Large intestine (tissue), 3 donors: ENCODE data around the gene PI16. TPM values are rescaled to one million over a fixed set of nuclear protein-coding genes. Genes with fewer than 3 reads are reported as not detected.

Source experiments
- DNase-seq, 2 donors: peaks; one replicate each; pipeline versions ENCODE4 v3.0.0 to v3.0.0-alpha.2; 2013
- H3K27ac ChIP-seq: one replicate; pipeline ENCODE4 v1.5.1; 2013; ENCODE audit warnings: low read length
- H3K27me3 ChIP-seq: 2 replicates; pipeline ENCODE4 v1.6.1; 2013; ENCODE audit warnings: low read length; ENCODE audit not compliant: control insufficient read depth, insufficient read depth
- H3K36me3 ChIP-seq: 2 replicates; pipeline ENCODE4 v1.6.1; 2013; ENCODE audit warnings: low read length; ENCODE audit not compliant: control insufficient read depth, insufficient read depth
- H3K4me1 ChIP-seq: one replicate; pipeline ENCODE4 v1.6.1; 2013; ENCODE audit warnings: low read length; ENCODE audit not compliant: control insufficient read depth, insufficient read depth
- H3K4me3 ChIP-seq: one replicate; pipeline ENCODE4 v1.5.1; 2013; ENCODE audit warnings: low read length
- H3K9me3 ChIP-seq: one replicate; pipeline ENCODE4 v1.6.1; 2013; ENCODE audit warnings: mild to moderate bottlenecking, low read depth, low read length, moderate library complexity; ENCODE audit not compliant: control insufficient read depth
- WGBS: methylation state at CpG from one replicate; pipeline ENCODE4 v1.1.5; 2013; ENCODE audit warnings: low lambda C conversion rate; ENCODE audit not compliant: insufficient coverage; 5-methylcytosine and 5-hydroxymethylcytosine counted together
- polyA plus RNA-seq: library from polyadenylated mRNA; unstranded; fragments of 120-200 nt; gene quantifications from one replicate; pipeline ENCODE4 v1.2.1, GENCODE V29; 2013

PI16 gene
- polyA plus RNA-seq, 1 donor, result 0.81 TPM

GRCh38 chr6:36999061-36999750, 44.7 kb downstream of the PI16 start:
- no peak for DNase-seq
- WGBS, result 100% methylated on average over 1 of the region's 15 CpGs
- H3K27me3 ChIP-seq, result peaks cover 4% of the 10 kb centered on the region
- no peaks in the 10 kb centered on the region for H3K9me3 ChIP-seq
- H3K36me3 ChIP-seq, result no peaks in the 10 kb centered on the region
- no peak overlapping the region for H3K27ac ChIP-seq
- no peaks in the 10 kb centered on the region for H3K4me1 ChIP-seq
- H3K4me3 ChIP-seq, result no peak overlapping the region

- peaks cover 3% of the 10 kb centered on the region for H3K27me3 ChIP-seq
- DNase-seq, result no peak
- H3K9me3 ChIP-seq, result no peaks in the 10 kb centered on the region
- no peak overlapping the region for H3K4me3 ChIP-seq
- no CpG with 5 or more reads among the region's 4 CpGs for WGBS
- no peak overlapping the region for H3K27ac ChIP-seq
- H3K36me3 ChIP-seq, result no peaks in the 10 kb centered on the region
- no peaks in the 10 kb centered on the region for H3K4me1 ChIP-seq
These were observed 45.2 kb downstream of the PI16 start for GRCh38 chr6:36999751-37000125.

- WGBS, result no CpG with 5 or more reads among the region's 11 CpGs
- no peak overlapping the region for H3K27ac ChIP-seq
These were observed 49.8 kb downstream of the PI16 start for GRCh38 chr6:37004044-37004980.

GRCh38 chr6:37005061-37005810, 50.7 kb downstream of the PI16 start, which contains the start of gene FGD2:
FGD2 (plus strand) TSS chr6:37005655; CDS start chr6:37005818, 163 bp downstream.
- WGBS, result no CpG with 5 or more reads among the region's 14 CpGs
- no peaks in the 10 kb centered on the region for H3K9me3 ChIP-seq
- no peaks in the 10 kb centered on the region for H3K27me3 ChIP-seq
- no peak for DNase-seq
- no peaks in the 10 kb centered on the region for H3K4me1 ChIP-seq
- no peak within 1 kb of the TSS for H3K27ac ChIP-seq
- H3K4me3 ChIP-seq, result peak within 1 kb of the TSS; percentile 30
- no peaks in the 10 kb centered on the region for H3K36me3 ChIP-seq

More at GRCh38 chr6:37004044-37004980, 49.8 kb downstream of the PI16 start:
- H3K4me1 ChIP-seq, result no peaks in the 10 kb centered on the region
- no peaks in the 10 kb centered on the region for H3K27me3 ChIP-seq
- no peak for DNase-seq
- H3K36me3 ChIP-seq, result no peaks in the 10 kb centered on the region
- H3K4me3 ChIP-seq, result no peak overlapping the region
- H3K9me3 ChIP-seq, result no peaks in the 10 kb centered on the region

- Histone ChIP-seq H3K9me3 (no peaks in the 10 kb centered on the region), H3K4me3 (peak overlapping the region; percentile 30), H3K4me1 (no peaks in the 10 kb centered on the region), H3K36me3 (no peaks in the 10 kb centered on the region), H3K27me3 (no peaks in the 10 kb centered on the region), H3K27ac (no peak overlapping the region)
- no peak for DNase-seq
- WGBS, result no CpG with 5 or more reads among the region's 13 CpGs
These were observed 51.5 kb downstream of the PI16 start for GRCh38 chr6:37005827-37006567.

GRCh38 chr6:37006793-37007339, 52.3 kb downstream of the PI16 start:
- WGBS, result no CpG with 5 or more reads among the region's 5 CpGs
- Histone ChIP-seq H3K4me1 (no peaks in the 10 kb centered on the region), H3K36me3 (no peaks in the 10 kb centered on the region), H3K27ac (no peak overlapping the region), H3K9me3 (no peaks in the 10 kb centered on the region), H3K27me3 (no peaks in the 10 kb centered on the region), H3K4me3 (peak overlapping the region; percentile 6)
- no peak for DNase-seq

GRCh38 chr6:37007340-37008043, 53.0 kb downstream of the PI16 start:
- WGBS, result 80% methylated on average over 1 of the region's 12 CpGs
- Histone ChIP-seq H3K27ac (no peak overlapping the region), H3K27me3 (no peaks in the 10 kb centered on the region), H3K4me1 (no peaks in the 10 kb centered on the region), H3K4me3 (peak overlapping the region; percentile 6), H3K36me3 (no peaks in the 10 kb centered on the region), H3K9me3 (no peaks in the 10 kb centered on the region)
- no peak for DNase-seq

GRCh38 chr6:37008484-37009465, 54.2 kb downstream of the PI16 start:
- Histone ChIP-seq H3K4me3 (no peak overlapping the region), H3K4me1 (no peaks in the 10 kb centered on the region), H3K9me3 (no peaks in the 10 kb centered on the region), H3K27ac (no peak overlapping the region), H3K27me3 (no peaks in the 10 kb centered on the region), H3K36me3 (no peaks in the 10 kb centered on the region)
- no peak for DNase-seq
- WGBS, result no CpG with 5 or more reads among the region's 15 CpGs
